Left lung (tissue), 10 donors: ENCODE measurements around the gene AJAP1. TPM values are rescaled to one million over a fixed set of nuclear protein-coding genes. Genes with fewer than 3 reads are reported as not detected.
A peak's percentile ranks its signal among the peaks of the same experiment; 100 is the strongest.

Source experiments
- ATAC-seq: fragments of 200-7000 bp; cut with Tn5 transposase; one replicate; pipeline ENCODE4 v1.9.1; 2020; ENCODE audit warnings: moderate library complexity
- DNase-seq, 4 donors: peaks; one replicate each; pipeline ENCODE4 v3.0.0-alpha.2; 2013 to 2020
- H3K27ac ChIP-seq, 2 donors: fragments of 200-600 bp; sonication (generic) in 1 of 2; one replicate each; pipeline versions ENCODE4 v1.5.0 to v1.8.0; 2020 to 2021
- H3K27me3 ChIP-seq, 2 donors: fragments of 200-600 bp; sonication (generic) in 1 of 2; one replicate each; pipeline versions ENCODE4 v1.5.0 to v1.8.0; 2020 to 2021
- H3K36me3 ChIP-seq, 2 donors: fragments of 200-600 bp; sonication (generic) in 1 of 2; one replicate each; pipeline versions ENCODE4 v1.5.0 to v1.8.0; 2020 to 2021
- H3K4me1 ChIP-seq, 2 donors: fragments of 200-600 bp; one replicate each; pipeline ENCODE4 v1.8.0; 2021
- H3K4me3 ChIP-seq, 2 donors: fragments of 200-600 bp; sonication (generic) in 1 of 2; one replicate each; pipeline versions ENCODE4 v1.5.0 to v1.8.0; 2020 to 2021; ENCODE audit warnings: mild to moderate bottlenecking in 1 of 2
- H3K9me3 ChIP-seq, 2 donors: fragments of 200-600 bp; sonication (generic) in 1 of 2; one replicate each; pipeline versions ENCODE4 v1.5.0 to v1.8.0; 2020 to 2021
- intact Hi-C, 2 donors: fragments of 100-400 bp; cut with DNase I; formaldehyde crosslinking; loops; one replicate each; pipeline versions ENCODE4 v1.11.2 to v1.14.2; 2022
- polyA plus RNA-seq, 6 donors: library from polyadenylated mRNA; unstranded; fragments of 120-200 nt; gene quantifications; one replicate each; pipeline ENCODE4 v1.2.1, GENCODE V29; 2013; ENCODE audit not compliant: insufficient read length in 6 of 6
- total RNA-seq, 2 donors: library from RNA; stranded (reverse); fragmentation: NEBNext Ultra II Directional; extraction: Animal tissue kit (Norgen Biotek cat#: 25700); gene quantifications; one replicate each; pipeline ENCODE4 v1.2.1, GENCODE V29; 2021
- TF ChIP-seq, protein P1 (sequence below), 2 donors: fragments of 200-600 bp; sonication (generic) in 1 of 2; IDR thresholded peaks; one replicate each; pipeline versions ENCODE4 v1.5.0 to v1.8.0; 2021; ENCODE audit warnings: antibody characterized with exemption in 2 of 2
- donor health status: DM: no; HTN: yes; CAD: no.
- donor health status: DM: no; HTN: no; CAD: no.

AJAP1 gene
- total and polyA plus RNA-seq, 8 donors, result 0.06 to 0.79 (median 0.20) TPM

DNA sequence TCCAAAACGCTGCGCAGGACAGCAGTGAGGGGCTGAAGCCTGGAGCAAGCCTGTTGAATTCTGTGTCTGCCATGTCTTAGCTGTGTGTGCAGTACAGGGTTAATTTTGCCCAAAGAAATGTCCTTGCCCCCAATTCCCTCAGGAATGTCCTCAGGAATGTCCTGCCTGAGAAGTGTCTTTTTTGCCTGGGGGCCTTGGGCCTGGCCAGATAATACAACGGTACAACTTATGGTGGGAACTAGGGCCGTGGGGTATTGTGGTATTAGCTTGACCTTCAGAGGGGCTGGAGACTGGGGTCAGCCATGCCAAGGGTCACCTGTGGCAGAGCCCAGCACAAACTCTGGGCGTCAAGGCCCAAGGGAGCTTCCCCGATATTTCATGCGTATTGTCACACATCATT is 107.7 kb downstream of the AJAP1 start:
- TF ChIP-seq, protein P1, sequence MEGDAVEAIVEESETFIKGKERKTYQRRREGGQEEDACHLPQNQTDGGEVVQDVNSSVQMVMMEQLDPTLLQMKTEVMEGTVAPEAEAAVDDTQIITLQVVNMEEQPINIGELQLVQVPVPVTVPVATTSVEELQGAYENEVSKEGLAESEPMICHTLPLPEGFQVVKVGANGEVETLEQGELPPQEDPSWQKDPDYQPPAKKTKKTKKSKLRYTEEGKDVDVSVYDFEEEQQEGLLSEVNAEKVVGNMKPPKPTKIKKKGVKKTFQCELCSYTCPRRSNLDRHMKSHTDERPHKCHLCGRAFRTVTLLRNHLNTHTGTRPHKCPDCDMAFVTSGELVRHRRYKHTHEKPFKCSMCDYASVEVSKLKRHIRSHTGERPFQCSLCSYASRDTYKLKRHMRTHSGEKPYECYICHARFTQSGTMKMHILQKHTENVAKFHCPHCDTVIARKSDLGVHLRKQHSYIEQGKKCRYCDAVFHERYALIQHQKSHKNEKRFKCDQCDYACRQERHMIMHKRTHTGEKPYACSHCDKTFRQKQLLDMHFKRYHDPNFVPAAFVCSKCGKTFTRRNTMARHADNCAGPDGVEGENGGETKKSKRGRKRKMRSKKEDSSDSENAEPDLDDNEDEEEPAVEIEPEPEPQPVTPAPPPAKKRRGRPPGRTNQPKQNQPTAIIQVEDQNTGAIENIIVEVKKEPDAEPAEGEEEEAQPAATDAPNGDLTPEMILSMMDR (IDR thresholded peaks at IDR 0.05), result no peak
- DNase-seq (no peak), ATAC-seq (no peak)
- Histone ChIP-seq H3K27ac (no peak overlapping the region), H3K36me3 (no peaks in the 10 kb centered on the region), H3K27me3 (peaks cover 0 to 9% of the 10 kb centered on the region in 2 donors), H3K9me3 (peaks cover 0 to 8% of the 10 kb centered on the region in 2 donors), H3K4me1 (no peaks in the 10 kb centered on the region), H3K4me3 (no peak overlapping the region)
- intact Hi-C loops, result no loop called here

DNA sequence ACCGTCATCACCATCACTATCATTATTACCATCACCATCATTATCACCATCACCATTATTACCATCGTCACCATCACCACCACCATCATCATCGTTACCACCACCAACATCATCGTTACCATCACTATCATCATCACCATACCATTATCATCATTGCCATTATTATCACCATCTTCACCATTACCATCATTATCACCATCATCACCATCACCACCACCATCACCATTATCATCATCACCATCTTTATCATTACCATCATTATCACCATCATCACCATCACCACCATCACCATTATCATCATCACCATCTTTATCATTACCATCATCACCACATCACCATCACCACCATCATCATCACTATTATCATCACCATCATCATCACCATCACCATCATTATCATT is 112.9 kb downstream of the AJAP1 start:
- Histone ChIP-seq H3K36me3 (no peaks in the 10 kb centered on the region), H3K27ac (no peak overlapping the region), H3K27me3 (peaks cover 0 to 34% of the 10 kb centered on the region in 2 donors), H3K4me1 (no peaks in the 10 kb centered on the region), H3K9me3 (no peaks in the 10 kb centered on the region), H3K4me3 (no peak overlapping the region)
- DNase-seq, result no peak
- TF ChIP-seq, protein P1 (IDR thresholded peaks at IDR 0.05), result no peak
- no peak for ATAC-seq
- intact Hi-C loops, result no loop called here

DNA sequence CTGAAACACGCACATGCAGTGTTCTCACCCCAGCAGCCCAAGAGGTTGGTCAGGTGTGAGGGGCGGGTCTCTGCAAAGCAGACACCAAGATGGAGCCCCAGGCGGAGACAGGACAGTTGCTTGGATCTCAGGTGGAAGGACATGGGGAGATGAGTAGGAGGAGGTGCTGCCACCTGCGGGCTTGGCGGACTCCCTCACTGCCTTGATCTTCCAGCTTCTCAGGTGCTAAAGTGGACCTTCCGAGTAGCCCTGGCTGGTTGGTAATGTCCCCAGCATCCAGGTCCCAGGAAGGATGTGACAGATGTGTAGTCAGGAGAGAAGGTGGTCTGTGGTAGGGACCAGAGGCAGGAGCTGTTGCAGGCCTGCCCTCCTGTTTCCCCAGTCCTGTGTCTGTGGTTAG is 114.1 kb downstream of the AJAP1 start:
- H3K27ac ChIP-seq, result no peak overlapping the region
- H3K4me1 ChIP-seq, result no peaks in the 10 kb centered on the region
- H3K9me3 ChIP-seq, result no peaks in the 10 kb centered on the region
- DNase-seq, result peak in 1 of 4 donors; percentile 21
- H3K4me3 ChIP-seq, result no peak overlapping the region
- no peaks in the 10 kb centered on the region for H3K36me3 ChIP-seq
- intact Hi-C loops, result no loop called here
- peaks cover 0 to 37% of the 10 kb centered on the region in 2 donors for H3K27me3 ChIP-seq
- no peak for ATAC-seq
- TF ChIP-seq, protein P1 (IDR thresholded peaks at IDR 0.05), result no peak

DNA sequence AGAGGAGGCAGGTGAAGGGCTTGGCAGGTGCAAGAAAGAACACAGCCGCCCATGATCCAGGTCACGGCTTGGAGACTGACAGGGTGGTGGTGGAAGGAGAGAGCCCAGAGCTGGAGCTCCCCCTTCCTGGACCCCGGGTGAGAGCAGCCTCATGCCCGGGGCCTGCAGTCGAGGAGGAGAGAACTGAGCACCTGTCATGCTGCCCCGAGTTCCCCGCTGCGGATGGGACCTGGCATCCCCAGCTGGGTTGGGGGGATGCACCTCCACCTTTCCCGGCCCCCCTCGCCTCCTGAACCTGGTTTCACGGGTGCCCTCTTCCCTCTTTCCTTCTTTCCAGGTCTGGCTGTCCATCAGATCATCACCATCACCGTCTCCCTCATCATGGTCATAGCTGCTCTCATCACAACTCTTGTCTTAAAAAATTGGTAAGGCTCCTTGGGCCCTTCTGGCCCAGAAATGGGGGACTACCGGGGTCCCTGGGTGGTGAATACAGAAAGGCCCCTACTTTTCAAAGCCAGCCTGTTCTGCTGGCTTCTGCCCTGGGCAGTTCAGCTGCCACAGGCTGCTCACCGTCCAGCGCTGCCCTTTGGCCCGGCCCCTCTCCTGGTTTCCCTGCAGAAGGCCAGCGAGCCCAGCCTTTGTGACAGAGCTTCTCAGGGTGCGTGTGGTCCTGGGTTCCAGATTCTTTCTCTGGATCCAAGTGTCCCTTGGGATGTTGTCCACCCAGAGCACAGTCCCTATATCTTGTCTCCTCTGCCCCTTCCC is 115.3 kb downstream of the AJAP1 start:
- intact Hi-C loops, result no loop called here
- peak in 1 of 4 donors; percentile 63 for DNase-seq
- no peaks in the 10 kb centered on the region for H3K4me1 ChIP-seq
- no peak overlapping the region for H3K27ac ChIP-seq
- no peaks in the 10 kb centered on the region for H3K9me3 ChIP-seq
- H3K4me3 ChIP-seq, result no peak overlapping the region
- TF ChIP-seq, protein P1 (IDR thresholded peaks at IDR 0.05), result no peak
- H3K36me3 ChIP-seq, result no peaks in the 10 kb centered on the region
- ATAC-seq, result no peak
- peaks cover 0 to 37% of the 10 kb centered on the region in 2 donors for H3K27me3 ChIP-seq

DNA sequence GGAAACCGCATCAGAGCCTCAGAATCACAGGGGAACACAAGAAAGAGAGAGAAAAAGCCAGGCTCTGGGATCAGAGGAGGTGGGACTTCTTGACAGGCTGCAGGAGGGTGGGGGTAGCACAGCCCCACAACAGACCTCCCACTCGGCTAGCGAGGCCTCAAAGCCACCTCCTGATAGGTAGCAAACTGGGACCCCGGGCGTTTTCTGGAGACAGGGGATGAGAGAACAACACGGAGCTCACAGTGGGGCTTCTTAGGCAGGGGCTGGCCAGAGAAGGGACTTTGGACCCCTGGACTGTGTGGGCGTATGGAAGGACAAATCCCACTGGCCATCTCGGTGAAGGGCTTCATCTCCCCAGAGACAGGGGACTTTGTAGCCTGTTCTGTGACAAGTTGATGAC is 116.3 kb downstream of the AJAP1 start:
- Histone ChIP-seq H3K4me3 (no peak overlapping the region), H3K27me3 (peaks cover 0 to 38% of the 10 kb centered on the region in 2 donors), H3K4me1 (no peaks in the 10 kb centered on the region), H3K27ac (no peak overlapping the region), H3K9me3 (no peaks in the 10 kb centered on the region), H3K36me3 (no peaks in the 10 kb centered on the region)
- DNase-seq, result peak in 1 of 4 donors; percentile 61
- TF ChIP-seq, protein P1 (IDR thresholded peaks at IDR 0.05), result no peak
- ATAC-seq, result no peak
- intact Hi-C loops, result no loop called here
